Endometrium (tissue), 2 donors: Measurements from ENCODE around the gene BYSL.

Experiments
- FAIRE-seq: peaks from 2 replicates; lab custom pipeline; 2012; peaks lifted over from hg19 to GRCh38; lab: Jason Lieb, UNC
- donor health status: control.
- donor health status: control.

Gene BYSL

GRCh38 chr6:41976794-41977484 lies 55.6 kb downstream of the BYSL start:
- no peak for FAIRE-seq
